Lower lobe of right lung (tissue), 2 donors: ENCODE data around the gene C22orf23. TPM values are rescaled to one million over a fixed set of nuclear protein-coding genes. Genes with fewer than 3 reads are reported as not detected.
"Not testable (repeated sequence)": the region's sequence is repeated elsewhere in the genome, so short reads cannot be mapped to it uniquely, and the experiment has no call there.

ENCODE experiments used
- ATAC-seq, 2 donors: fragments of 200-7000 bp; cut with Tn5 transposase; one replicate each; pipeline ENCODE4 v1.9.1; 2020 to 2022; ENCODE audit warnings: mild to moderate bottlenecking in 2 of 2, moderate library complexity in 2 of 2
- DNase-seq: peaks from one replicate; pipeline ENCODE4 v3.0.0-alpha.2; 2020
- H3K27ac ChIP-seq: fragments of 200-600 bp; one replicate; pipeline ENCODE4 v1.8.0; 2022
- H3K27me3 ChIP-seq: fragments of 200-600 bp; one replicate; pipeline ENCODE4 v1.8.0; 2022; ENCODE audit warnings: low read depth
- H3K36me3 ChIP-seq: fragments of 200-600 bp; one replicate; pipeline ENCODE4 v1.8.0; 2022; ENCODE audit warnings: mild to moderate bottlenecking
- H3K4me1 ChIP-seq: fragments of 200-600 bp; one replicate; pipeline ENCODE4 v1.8.0; 2022
- H3K4me3 ChIP-seq: fragments of 200-600 bp; one replicate; pipeline ENCODE4 v1.8.0; 2022; ENCODE audit warnings: mild to moderate bottlenecking
- H3K9me3 ChIP-seq: fragments of 200-600 bp; one replicate; pipeline ENCODE4 v1.8.0; 2022
- CTCF ChIP-seq: fragments of 200-600 bp; IDR thresholded peaks from one replicate; pipeline ENCODE4 v1.8.0; 2022; ENCODE audit warnings: antibody characterized with exemption, mild to moderate bottlenecking
- intact Hi-C: fragments of 100-400 bp; cut with DNase I; formaldehyde crosslinking; loops from one replicate; pipeline ENCODE4 v1.11.0; 2022
- total RNA-seq: library from RNA; stranded (reverse); fragmentation: NEBNext Ultra II Directional; extraction: Animal tissue kit (Norgen Biotek cat#: 25700); gene quantifications from one replicate; pipeline ENCODE4 v1.2.1, GENCODE V29; 2021
- donor health status: DM: no; HTN: yes; CAD: no; lungs with severe emphysema.

The C22orf23 gene
- total RNA-seq, 1 donor from 2014 or later = 1.2 TPM

- Histone ChIP-seq H3K9me3 (no peaks in the 10 kb centered on the region), H3K27ac (no peak overlapping the region), H3K27me3 (no peaks in the 10 kb centered on the region), H3K4me3 (no peak overlapping the region), H3K4me1 (no peaks in the 10 kb centered on the region), H3K36me3 (no peaks in the 10 kb centered on the region)
- TF ChIP-seq CTCF = no peak
- intact Hi-C loops = no loop called here
- DNase-seq = no peak
- no peak for ATAC-seq
Observed at GRCh38 chr22:37981282-37982011, 28.0 kb upstream of the C22orf23 start.

GRCh38 chr22:37979782-37980181, 26.4 kb upstream of the C22orf23 start:
- no peaks in the 10 kb centered on the region for H3K9me3 ChIP-seq
- H3K4me1 ChIP-seq = no peaks in the 10 kb centered on the region
- H3K36me3 ChIP-seq = peaks cover 5% of the 10 kb centered on the region
- no peak for TF ChIP-seq CTCF
- H3K27me3 ChIP-seq = no peaks in the 10 kb centered on the region
- DNase-seq = no peak
- intact Hi-C loops = no loop called here
- H3K4me3 ChIP-seq = no peak overlapping the region
- ATAC-seq = no peak
- H3K27ac ChIP-seq = no peak overlapping the region

DNA sequence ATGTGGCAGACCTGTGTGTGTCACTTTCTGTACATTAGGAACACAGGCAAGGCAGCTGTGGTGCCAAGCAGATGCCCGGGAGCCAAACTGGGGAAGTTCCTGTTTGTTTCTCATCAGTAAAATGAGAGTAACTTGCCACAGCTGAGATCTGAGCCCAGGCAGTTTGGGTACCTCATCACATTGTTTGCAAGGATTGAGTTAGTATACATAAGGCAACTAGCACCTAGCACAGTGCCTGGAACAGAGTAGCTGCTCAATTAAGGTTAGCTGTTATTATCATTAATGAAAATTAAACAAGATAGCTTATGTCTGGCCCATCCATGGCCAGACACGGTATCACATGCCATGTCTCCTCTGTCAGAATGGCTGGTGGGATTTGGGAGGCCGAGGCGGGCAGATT, 23.1 kb upstream of the C22orf23 start:
- ATAC-seq = no peak

GRCh38 chr22:37976022-37976421, 22.6 kb upstream of the C22orf23 start:
- H3K4me1 ChIP-seq, H3K4me3 ChIP-seq, DNase-seq, H3K36me3 ChIP-seq, H3K27me3 ChIP-seq, ATAC-seq, H3K9me3 ChIP-seq, intact Hi-C loops, H3K27ac ChIP-seq: not testable (repeated sequence)

More for the DNA sequence above, 23.1 kb upstream of the C22orf23 start:
- TF ChIP-seq CTCF = no peak
- H3K9me3 ChIP-seq = no peaks in the 10 kb centered on the region
- H3K4me1 ChIP-seq = no peaks in the 10 kb centered on the region
- intact Hi-C loops = no loop called here
- no peak for DNase-seq
- no peak overlapping the region for H3K4me3 ChIP-seq
- H3K27ac ChIP-seq = no peak overlapping the region
- peaks cover 9% of the 10 kb centered on the region for H3K36me3 ChIP-seq
- H3K27me3 ChIP-seq = no peaks in the 10 kb centered on the region

GRCh38 chr22:37975153-37975552, 21.8 kb upstream of the C22orf23 start:
- Histone ChIP-seq H3K4me1 (no peaks in the 10 kb centered on the region), H3K4me3 (no peak overlapping the region), H3K27me3 (no peaks in the 10 kb centered on the region), H3K9me3 (no peaks in the 10 kb centered on the region), H3K27ac (no peak overlapping the region), H3K36me3 (peaks cover 9% of the 10 kb centered on the region)
- intact Hi-C loops = no loop called here
- ATAC-seq = no peak
- TF ChIP-seq CTCF = no peak
- no peak for DNase-seq

DNA sequence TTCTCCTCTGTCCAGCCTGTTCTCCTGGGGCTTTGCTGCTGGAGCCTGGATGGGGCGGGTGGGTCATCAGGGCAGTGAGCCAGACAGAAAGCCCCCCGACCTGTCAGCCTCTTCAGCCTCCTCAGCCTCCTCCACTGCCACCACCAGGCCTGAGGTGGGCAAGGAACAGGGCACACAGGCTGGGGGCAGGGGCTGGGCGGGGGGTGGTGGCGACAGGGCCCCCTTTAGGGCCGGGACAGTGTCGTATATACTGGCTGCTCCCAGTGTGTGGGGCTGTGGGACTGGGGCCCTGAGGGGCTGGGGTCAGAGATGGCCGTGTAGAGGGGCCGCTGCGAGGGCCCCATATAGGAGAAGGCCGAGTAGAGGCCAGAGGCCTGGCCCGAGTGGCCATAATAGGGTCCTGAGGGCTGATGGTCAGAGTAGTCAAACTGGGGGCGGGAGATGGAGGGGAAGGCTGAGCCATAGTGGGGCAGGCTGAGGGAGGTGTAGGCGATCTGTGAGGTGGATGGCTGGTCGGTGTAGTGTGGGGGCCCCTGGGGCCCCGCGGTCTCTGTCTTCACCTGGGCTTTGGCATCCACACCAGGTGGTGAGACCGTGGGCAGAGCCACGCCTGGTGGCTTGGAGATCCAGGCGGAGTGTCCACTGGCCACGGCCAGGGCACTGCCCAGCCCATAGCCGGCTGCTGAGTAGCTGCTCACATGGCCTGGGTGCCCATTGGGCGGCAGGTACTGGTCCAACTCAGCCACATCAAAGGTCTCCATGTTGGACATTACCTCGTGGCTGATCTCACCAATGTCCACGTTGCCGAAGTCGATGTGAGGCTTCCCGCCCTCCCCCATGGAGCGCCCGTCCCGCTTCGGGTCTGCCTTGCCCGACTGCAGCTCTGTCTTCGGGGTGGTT, 20.1 kb upstream of the C22orf23 start:
- Histone ChIP-seq H3K9me3 (no peaks in the 10 kb centered on the region), H3K4me3 (no peak overlapping the region), H3K27me3 (no peaks in the 10 kb centered on the region), H3K36me3 (peaks cover 18% of the 10 kb centered on the region), H3K4me1 (no peaks in the 10 kb centered on the region), H3K27ac (no peak overlapping the region)
- DNase-seq (no peak), ATAC-seq (peak in 1 of 2 donors; percentile 18)
- no peak for TF ChIP-seq CTCF
- intact Hi-C loops = no loop called here
